ENCODE results near the gene CREB3L1.

CREB3L1 gene

DNA sequence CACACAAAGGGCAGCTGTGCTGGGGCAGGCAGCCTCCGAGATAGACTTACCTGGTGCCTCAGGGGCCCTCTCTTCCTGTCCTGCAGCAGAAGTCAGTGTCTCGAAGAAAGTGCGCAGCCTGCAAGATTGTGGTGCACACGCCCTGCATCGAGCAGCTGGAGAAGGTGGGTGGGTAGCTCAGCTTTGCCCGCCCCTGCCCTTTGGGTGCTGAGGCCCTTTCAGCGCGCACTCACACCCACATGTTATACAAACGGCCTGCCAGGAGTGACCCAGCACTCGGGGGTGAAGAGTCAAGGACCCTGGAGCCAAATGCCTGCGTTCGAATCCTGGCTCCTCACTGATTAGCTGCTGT lies 90.4 kb downstream of the CREB3L1 start:
- Histone ChIP-seq H3K4me2 (ENCODE audit: low read length) (no peak overlapping the region), H3K4me1 (peaks cover 8% of the 10 kb centered on the region), H2AFZ (no peak overlapping the region), H3K4me3 (ENCODE audit: low read depth, low read length) (no peak overlapping the region), H3K27me3 (ENCODE audit: control insufficient read depth, insufficient read depth, low read length) (no peaks in the 10 kb centered on the region), H3K36me3 (ENCODE audit: control insufficient read depth, insufficient read depth, low read length) (no peaks in the 10 kb centered on the region), H3K27ac (no peak overlapping the region), H3K9ac (no peak overlapping the region), H3K79me2 (peaks cover 8% of the 10 kb centered on the region), H3K9me3 (ENCODE audit: control insufficient read depth, low read length) (no peaks in the 10 kb centered on the region)
- TF ChIP-seq, protein P1, sequence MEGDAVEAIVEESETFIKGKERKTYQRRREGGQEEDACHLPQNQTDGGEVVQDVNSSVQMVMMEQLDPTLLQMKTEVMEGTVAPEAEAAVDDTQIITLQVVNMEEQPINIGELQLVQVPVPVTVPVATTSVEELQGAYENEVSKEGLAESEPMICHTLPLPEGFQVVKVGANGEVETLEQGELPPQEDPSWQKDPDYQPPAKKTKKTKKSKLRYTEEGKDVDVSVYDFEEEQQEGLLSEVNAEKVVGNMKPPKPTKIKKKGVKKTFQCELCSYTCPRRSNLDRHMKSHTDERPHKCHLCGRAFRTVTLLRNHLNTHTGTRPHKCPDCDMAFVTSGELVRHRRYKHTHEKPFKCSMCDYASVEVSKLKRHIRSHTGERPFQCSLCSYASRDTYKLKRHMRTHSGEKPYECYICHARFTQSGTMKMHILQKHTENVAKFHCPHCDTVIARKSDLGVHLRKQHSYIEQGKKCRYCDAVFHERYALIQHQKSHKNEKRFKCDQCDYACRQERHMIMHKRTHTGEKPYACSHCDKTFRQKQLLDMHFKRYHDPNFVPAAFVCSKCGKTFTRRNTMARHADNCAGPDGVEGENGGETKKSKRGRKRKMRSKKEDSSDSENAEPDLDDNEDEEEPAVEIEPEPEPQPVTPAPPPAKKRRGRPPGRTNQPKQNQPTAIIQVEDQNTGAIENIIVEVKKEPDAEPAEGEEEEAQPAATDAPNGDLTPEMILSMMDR (IDR thresholded peaks at IDR 0.05): no peak

DNA sequence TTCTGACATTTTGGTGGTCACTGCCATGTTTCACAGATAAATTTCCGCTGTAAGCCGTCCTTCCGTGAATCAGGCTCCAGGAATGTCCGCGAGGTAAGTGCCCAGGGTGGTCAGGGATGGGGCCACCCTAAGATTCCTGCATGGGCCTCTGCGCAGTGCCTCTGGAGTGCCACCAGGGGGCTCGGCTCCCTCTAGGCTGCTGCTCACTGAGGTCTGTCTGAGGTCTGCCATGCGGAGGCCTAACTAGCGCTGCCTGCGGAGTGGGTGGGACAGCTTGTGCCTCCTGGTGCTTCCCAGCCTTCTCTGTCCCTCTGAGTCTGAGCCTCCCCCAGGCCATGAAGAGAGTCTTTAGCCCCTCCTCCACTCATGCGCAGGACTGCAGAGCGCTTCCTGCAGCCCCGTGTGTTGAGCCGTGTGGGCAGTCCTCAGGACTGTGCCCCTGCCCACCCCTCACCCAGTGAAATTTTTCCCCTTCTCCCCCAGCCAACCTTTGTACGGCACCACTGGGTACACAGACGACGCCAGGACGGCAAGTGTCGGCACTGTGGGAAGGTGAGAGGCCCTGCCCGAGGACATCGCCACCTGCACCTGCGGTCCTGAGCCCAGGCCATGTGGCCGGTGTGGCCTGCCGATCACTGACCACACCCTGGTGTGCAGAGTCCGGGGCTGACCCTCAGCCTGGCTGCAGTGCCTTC lies 92.1 kb downstream of the CREB3L1 start:
- H3K27ac ChIP-seq: no peak overlapping the region
- TF ChIP-seq, protein P1 (IDR thresholded peaks at IDR 0.05): peak; percentile 65
- no peaks in the 10 kb centered on the region for H3K27me3 ChIP-seq (ENCODE audit: control insufficient read depth, insufficient read depth, low read length)
- H3K9ac ChIP-seq: no peak overlapping the region
- H3K4me2 ChIP-seq (ENCODE audit: low read length): no peak overlapping the region
- no peaks in the 10 kb centered on the region for H3K9me3 ChIP-seq (ENCODE audit: control insufficient read depth, low read length)
- no peak overlapping the region for H2AFZ ChIP-seq
- H3K36me3 ChIP-seq (ENCODE audit: control insufficient read depth, insufficient read depth, low read length): no peaks in the 10 kb centered on the region
- H3K4me3 ChIP-seq (ENCODE audit: low read depth, low read length): no peak overlapping the region
- no peaks in the 10 kb centered on the region for H3K4me1 ChIP-seq
- peaks cover 3% of the 10 kb centered on the region for H3K79me2 ChIP-seq

DNA sequence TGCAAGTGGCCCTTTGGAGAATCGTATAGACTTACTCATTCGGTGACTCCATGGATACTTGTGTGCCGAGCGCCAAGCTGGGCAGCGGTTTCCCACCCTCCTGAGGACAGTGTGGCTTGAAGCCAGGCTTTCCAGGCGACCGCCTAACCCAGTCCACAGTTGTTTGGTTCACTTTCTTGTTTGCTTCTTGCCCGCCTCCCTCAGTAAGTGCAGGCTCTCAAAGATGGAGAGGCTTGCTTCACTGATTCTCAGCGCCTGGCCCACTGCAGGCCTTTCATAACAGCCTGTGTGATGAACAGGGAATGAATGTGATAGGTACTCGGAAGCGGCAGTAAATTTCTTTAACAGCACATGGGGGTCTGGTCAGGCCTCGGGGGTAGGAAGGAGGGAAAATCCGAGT lies 92.8 kb downstream of the CREB3L1 start:
- H3K4me2 ChIP-seq (ENCODE audit: low read length): no peak overlapping the region
- H3K36me3 ChIP-seq (ENCODE audit: control insufficient read depth, insufficient read depth, low read length): no peaks in the 10 kb centered on the region
- H3K4me1 ChIP-seq: no peaks in the 10 kb centered on the region
- H3K27me3 ChIP-seq (ENCODE audit: control insufficient read depth, insufficient read depth, low read length): no peaks in the 10 kb centered on the region
- no peak overlapping the region for H3K9ac ChIP-seq
- no peaks in the 10 kb centered on the region for H3K79me2 ChIP-seq
- TF ChIP-seq, protein P1 (IDR thresholded peaks at IDR 0.05): no peak
- H2AFZ ChIP-seq: no peak overlapping the region
- no peak overlapping the region for H3K27ac ChIP-seq
- H3K9me3 ChIP-seq (ENCODE audit: control insufficient read depth, low read length): no peaks in the 10 kb centered on the region
- no peak overlapping the region for H3K4me3 ChIP-seq (ENCODE audit: low read depth, low read length)
